ENCODE results near the gene KLB. TPM values are rescaled to one million over a fixed set of nuclear protein-coding genes. Genes with fewer than 3 reads are reported as not detected.

The KLB gene
- polyA plus RNA-seq, 1 donor from 2014 or later: not detected

DNA sequence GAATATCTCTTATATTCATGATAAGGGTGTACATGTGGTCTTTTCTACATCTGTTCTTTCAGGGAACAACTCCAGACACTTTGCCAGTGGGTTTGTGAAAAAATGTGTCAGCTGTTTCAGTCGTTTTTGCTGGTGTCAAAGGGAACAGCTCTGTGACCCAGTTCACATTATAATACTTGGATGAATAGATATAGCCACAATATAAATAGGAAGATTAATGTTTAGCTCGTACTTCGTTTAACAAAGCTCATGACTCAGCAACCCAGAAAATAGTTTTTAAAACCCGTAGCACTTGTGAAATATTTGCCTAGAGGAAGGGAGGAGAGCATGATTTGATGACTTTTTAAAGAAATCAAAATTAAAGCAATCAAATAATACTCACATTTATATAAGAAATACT is 60.0 kb downstream of the KLB start:
- Histone ChIP-seq H3K9me3 (ENCODE audit: low read length) (no peaks in the 10 kb centered on the region), H3K9me2 (ENCODE audit: insufficient read depth, low read length) (no peaks in the 10 kb centered on the region), H3K27ac (ENCODE audit: low read length) (no peak overlapping the region), H3K36me3 (ENCODE audit: insufficient read depth, low read length) (peaks cover 7% of the 10 kb centered on the region), H3K9ac (ENCODE audit: low read length) (no peak overlapping the region), H3K4me2 (ENCODE audit: low read length) (no peak overlapping the region), H2AFZ (ENCODE audit: low read depth, low read length) (no peak overlapping the region), H3K4me3 (ENCODE audit: low read length) (no peak overlapping the region), H3K27me3 (ENCODE audit: insufficient read depth, low read depth, low read length) (no peaks in the 10 kb centered on the region), H3K79me2 (replicated peaks; ENCODE audit: insufficient read depth, low read length) (no peaks in the 10 kb centered on the region), H3F3A (ENCODE audit: insufficient read depth, low read length, poor library complexity, severe bottlenecking) (no peaks in the 10 kb centered on the region), H4K20me1 (ENCODE audit: insufficient read depth) (no peaks in the 10 kb centered on the region)
- no peak for TF ChIP-seq EZH2 (IDR thresholded peaks at IDR 0.05; ENCODE audit: borderline replicate concordance, insufficient read depth, low read length, poor library complexity, severe bottlenecking)
- TF ChIP-seq SMC3 (conservative IDR thresholded peaks at IDR 0.05; ENCODE audit: poor library complexity): no peak
- no peak for TF ChIP-seq POLR2AphosphoS5 (IDR thresholded peaks at IDR 0.05)
- TF ChIP-seq, protein P1, sequence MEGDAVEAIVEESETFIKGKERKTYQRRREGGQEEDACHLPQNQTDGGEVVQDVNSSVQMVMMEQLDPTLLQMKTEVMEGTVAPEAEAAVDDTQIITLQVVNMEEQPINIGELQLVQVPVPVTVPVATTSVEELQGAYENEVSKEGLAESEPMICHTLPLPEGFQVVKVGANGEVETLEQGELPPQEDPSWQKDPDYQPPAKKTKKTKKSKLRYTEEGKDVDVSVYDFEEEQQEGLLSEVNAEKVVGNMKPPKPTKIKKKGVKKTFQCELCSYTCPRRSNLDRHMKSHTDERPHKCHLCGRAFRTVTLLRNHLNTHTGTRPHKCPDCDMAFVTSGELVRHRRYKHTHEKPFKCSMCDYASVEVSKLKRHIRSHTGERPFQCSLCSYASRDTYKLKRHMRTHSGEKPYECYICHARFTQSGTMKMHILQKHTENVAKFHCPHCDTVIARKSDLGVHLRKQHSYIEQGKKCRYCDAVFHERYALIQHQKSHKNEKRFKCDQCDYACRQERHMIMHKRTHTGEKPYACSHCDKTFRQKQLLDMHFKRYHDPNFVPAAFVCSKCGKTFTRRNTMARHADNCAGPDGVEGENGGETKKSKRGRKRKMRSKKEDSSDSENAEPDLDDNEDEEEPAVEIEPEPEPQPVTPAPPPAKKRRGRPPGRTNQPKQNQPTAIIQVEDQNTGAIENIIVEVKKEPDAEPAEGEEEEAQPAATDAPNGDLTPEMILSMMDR (IDR thresholded peaks at IDR 0.05; ENCODE audit: poor library complexity, severe bottlenecking): no peak
- no peak for TF ChIP-seq TAF1 (IDR thresholded peaks at IDR 0.05; ENCODE audit: low read depth)
- TF ChIP-seq MXI1 (conservative IDR thresholded peaks at IDR 0.05; ENCODE audit: poor library complexity, severe bottlenecking): no peak
- TF ChIP-seq, protein P2, sequence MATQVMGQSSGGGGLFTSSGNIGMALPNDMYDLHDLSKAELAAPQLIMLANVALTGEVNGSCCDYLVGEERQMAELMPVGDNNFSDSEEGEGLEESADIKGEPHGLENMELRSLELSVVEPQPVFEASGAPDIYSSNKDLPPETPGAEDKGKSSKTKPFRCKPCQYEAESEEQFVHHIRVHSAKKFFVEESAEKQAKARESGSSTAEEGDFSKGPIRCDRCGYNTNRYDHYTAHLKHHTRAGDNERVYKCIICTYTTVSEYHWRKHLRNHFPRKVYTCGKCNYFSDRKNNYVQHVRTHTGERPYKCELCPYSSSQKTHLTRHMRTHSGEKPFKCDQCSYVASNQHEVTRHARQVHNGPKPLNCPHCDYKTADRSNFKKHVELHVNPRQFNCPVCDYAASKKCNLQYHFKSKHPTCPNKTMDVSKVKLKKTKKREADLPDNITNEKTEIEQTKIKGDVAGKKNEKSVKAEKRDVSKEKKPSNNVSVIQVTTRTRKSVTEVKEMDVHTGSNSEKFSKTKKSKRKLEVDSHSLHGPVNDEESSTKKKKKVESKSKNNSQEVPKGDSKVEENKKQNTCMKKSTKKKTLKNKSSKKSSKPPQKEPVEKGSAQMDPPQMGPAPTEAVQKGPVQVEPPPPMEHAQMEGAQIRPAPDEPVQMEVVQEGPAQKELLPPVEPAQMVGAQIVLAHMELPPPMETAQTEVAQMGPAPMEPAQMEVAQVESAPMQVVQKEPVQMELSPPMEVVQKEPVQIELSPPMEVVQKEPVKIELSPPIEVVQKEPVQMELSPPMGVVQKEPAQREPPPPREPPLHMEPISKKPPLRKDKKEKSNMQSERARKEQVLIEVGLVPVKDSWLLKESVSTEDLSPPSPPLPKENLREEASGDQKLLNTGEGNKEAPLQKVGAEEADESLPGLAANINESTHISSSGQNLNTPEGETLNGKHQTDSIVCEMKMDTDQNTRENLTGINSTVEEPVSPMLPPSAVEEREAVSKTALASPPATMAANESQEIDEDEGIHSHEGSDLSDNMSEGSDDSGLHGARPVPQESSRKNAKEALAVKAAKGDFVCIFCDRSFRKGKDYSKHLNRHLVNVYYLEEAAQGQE (IDR thresholded peaks at IDR 0.05; ENCODE audit: borderline replicate concordance): no peak
- TF ChIP-seq EP300 (conservative IDR thresholded peaks at IDR 0.05; ENCODE audit: poor library complexity, severe bottlenecking): no peak
- TF ChIP-seq RAD21 (conservative IDR thresholded peaks at IDR 0.05): no peak

DNA sequence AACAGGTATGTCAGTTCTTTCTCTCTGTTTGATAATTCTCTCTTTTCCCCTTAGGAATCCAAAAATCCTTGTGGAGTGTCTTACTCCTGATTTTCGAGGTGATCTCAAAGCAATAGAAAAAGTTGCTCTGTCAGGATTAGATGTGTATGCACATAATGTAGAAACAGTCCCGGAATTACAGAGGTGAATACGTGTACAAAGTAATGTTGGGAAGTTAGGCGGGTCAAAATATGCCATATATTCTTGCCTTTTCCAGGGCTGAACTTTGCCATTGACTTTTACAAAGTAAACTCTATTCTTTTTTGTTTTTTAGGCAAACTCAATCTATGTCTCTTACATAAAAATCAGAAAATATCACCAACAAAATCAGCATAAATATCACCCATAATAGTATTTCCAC is 60.7 kb downstream of the KLB start:
- H3K9me3 ChIP-seq (ENCODE audit: low read length): no peaks in the 10 kb centered on the region
- peaks cover 7% of the 10 kb centered on the region for H3K36me3 ChIP-seq (ENCODE audit: insufficient read depth, low read length)
- H2AFZ ChIP-seq (ENCODE audit: low read depth, low read length): no peak overlapping the region
- H3F3A ChIP-seq (ENCODE audit: insufficient read depth, low read length, poor library complexity, severe bottlenecking): no peaks in the 10 kb centered on the region
- no peak for TF ChIP-seq MXI1 (conservative IDR thresholded peaks at IDR 0.05; ENCODE audit: poor library complexity, severe bottlenecking)
- TF ChIP-seq POLR2AphosphoS5 (IDR thresholded peaks at IDR 0.05): no peak
- no peak for TF ChIP-seq EZH2 (IDR thresholded peaks at IDR 0.05; ENCODE audit: borderline replicate concordance, insufficient read depth, low read length, poor library complexity, severe bottlenecking)
- no peak for TF ChIP-seq SMC3 (conservative IDR thresholded peaks at IDR 0.05; ENCODE audit: poor library complexity)
- TF ChIP-seq, protein P1 (IDR thresholded peaks at IDR 0.05; ENCODE audit: poor library complexity, severe bottlenecking): no peak
- TF ChIP-seq RAD21 (conservative IDR thresholded peaks at IDR 0.05): no peak
- no peak for TF ChIP-seq EP300 (conservative IDR thresholded peaks at IDR 0.05; ENCODE audit: poor library complexity, severe bottlenecking)
- no peaks in the 10 kb centered on the region for H3K27me3 ChIP-seq (ENCODE audit: insufficient read depth, low read depth, low read length)
- no peak overlapping the region for H3K4me2 ChIP-seq (ENCODE audit: low read length)
- H3K27ac ChIP-seq (ENCODE audit: low read length): no peak overlapping the region
- no peaks in the 10 kb centered on the region for H3K9me2 ChIP-seq (ENCODE audit: insufficient read depth, low read length)
- H3K9ac ChIP-seq (ENCODE audit: low read length): no peak overlapping the region
- H3K4me3 ChIP-seq (ENCODE audit: low read length): no peak overlapping the region
- H3K79me2 ChIP-seq (replicated peaks; ENCODE audit: insufficient read depth, low read length): no peaks in the 10 kb centered on the region
- no peaks in the 10 kb centered on the region for H4K20me1 ChIP-seq (ENCODE audit: insufficient read depth)
